HL-60/S4 treated with retinoic acid at 250 ng/mL for 4 days and 3 days (cell line): ENCODE measurements around the gene PDIA5.

ENCODE experiments used
- in situ Hi-C: fragments of 300-500 bp; cut with MboI; formaldehyde crosslinking; loops from 2 replicates; pipeline ENCODE4 v1.7.0; 2022; ENCODE audit warnings: low sequenced_read_pairs

The PDIA5 gene

GRCh38 chr3:123070510-123070909 is 3.7 kb downstream of the PDIA5 start:
- in situ Hi-C loops: no loop called here

- in situ Hi-C loops: no loop called here
These were observed 4.3 kb downstream of the PDIA5 start for GRCh38 chr3:123071146-123071545.

GRCh38 chr3:123071581-123071980 is 4.8 kb downstream of the PDIA5 start:
- in situ Hi-C loops: no loop called here

GRCh38 chr3:123072152-123072551 is 5.3 kb downstream of the PDIA5 start:
- in situ Hi-C loops: no loop called here

- in situ Hi-C loops: no loop called here
These were observed 5.7 kb downstream of the PDIA5 start for GRCh38 chr3:123072564-123072963.

GRCh38 chr3:123075359-123075758 is 8.5 kb downstream of the PDIA5 start:
- in situ Hi-C loops: no loop called here

- in situ Hi-C loops: no loop called here
These were observed 9.3 kb downstream of the PDIA5 start for GRCh38 chr3:123076112-123076495.

GRCh38 chr3:123076496-123077418 is 9.9 kb downstream of the PDIA5 start:
- in situ Hi-C loops: no loop called here

GRCh38 chr3:123078101-123078500 is 11.3 kb downstream of the PDIA5 start:
- in situ Hi-C loops: no loop called here

GRCh38 chr3:123080864-123081562 is 14.2 kb downstream of the PDIA5 start:
- in situ Hi-C loops: no loop called here

GRCh38 chr3:123081718-123082369 is 15.0 kb downstream of the PDIA5 start:
- in situ Hi-C loops: no loop called here

GRCh38 chr3:123082370-123083065 is 15.7 kb downstream of the PDIA5 start:
- in situ Hi-C loops: no loop called here

- in situ Hi-C loops: no loop called here
These were observed 16.7 kb downstream of the PDIA5 start for GRCh38 chr3:123083383-123084124.

GRCh38 chr3:123084192-123084591 is 17.4 kb downstream of the PDIA5 start:
- in situ Hi-C loops: no loop called here

- in situ Hi-C loops: no loop called here
These were observed 18.0 kb downstream of the PDIA5 start for GRCh38 chr3:123084738-123085237.

GRCh38 chr3:123085293-123085931 is 18.6 kb downstream of the PDIA5 start:
- in situ Hi-C loops: no loop called here

- in situ Hi-C loops: no loop called here
These were observed 19.3 kb downstream of the PDIA5 start for GRCh38 chr3:123085932-123086627.

GRCh38 chr3:123088387-123088786 is 21.6 kb downstream of the PDIA5 start:
- in situ Hi-C loops: no loop called here
